GM12878 (cell line): ENCODE measurements around the gene ZMYND10. TPM values are rescaled to one million over a fixed set of nuclear protein-coding genes. Genes with fewer than 3 reads are reported as not detected.

Experiments used
- ATF7 ChIP-seq: fragments of 450-650 bp; IDR thresholded peaks from 2 replicates; pipeline ENCODE4 v1.6.1; 2016; ENCODE audit warnings: low read depth, mild to moderate bottlenecking
- BHLHE40 ChIP-seq, 2 experiments: fragments of 450-650 bp in 1 of 2; IDR thresholded peaks; 2 replicates each; pipeline ENCODE4 v1.6.1; 2011 to 2017; ENCODE audit warnings: low read depth in 2 of 2, borderline replicate concordance in 1 of 2, improper control_type of control experiment in 1 of 2, low read length in 1 of 2, mild to moderate bottlenecking in 1 of 2
- DPF2 ChIP-seq: fragments of 450-650 bp; IDR thresholded peaks from 2 replicates; pipeline ENCODE4 v1.6.1; 2017; ENCODE audit warnings: mild to moderate bottlenecking
- E2F8 ChIP-seq: fragments of 450-650 bp; IDR thresholded peaks from 2 replicates; pipeline ENCODE4 v1.6.1; 2018; ENCODE audit warnings: mild to moderate bottlenecking, low read depth, moderate library complexity; ENCODE audit not compliant: partially characterized antibody
- ESRRA ChIP-seq: IDR thresholded peaks from 2 replicates; pipeline ENCODE4 v1.6.1; 2012; ENCODE audit warnings: mild to moderate bottlenecking, low read length, improper control_type of control experiment
- GABPA ChIP-seq: IDR thresholded peaks from 2 replicates; pipeline ENCODE4 v1.6.1; 2014; ENCODE audit warnings: antibody characterized with exemption, low read depth, mild to moderate bottlenecking, inconsistent platforms
- HDGF ChIP-seq: fragments of 450-650 bp; IDR thresholded peaks from 2 replicates; pipeline ENCODE4 v1.6.1; 2016; ENCODE audit warnings: antibody characterized with exemption
- JUND ChIP-seq: IDR thresholded peaks from 2 replicates; pipeline ENCODE4 v1.6.1; 2012; ENCODE audit warnings: low read depth, mild to moderate bottlenecking, low read length, improper control_type of control experiment, moderate library complexity
- KAT2A ChIP-seq: conservative IDR thresholded peaks from 2 replicates; pipeline ENCODE4 v1.6.1; 2011; ENCODE audit warnings: low read depth, low read length; ENCODE audit not compliant: control insufficient read depth
- NFYA ChIP-seq: IDR thresholded peaks from 2 replicates; pipeline ENCODE4 v1.6.1; 2011; ENCODE audit warnings: low read depth, mild to moderate bottlenecking, low read length, improper control_type of control experiment, borderline replicate concordance
- NR2C1 ChIP-seq: fragments of 450-650 bp; IDR thresholded peaks from 2 replicates; pipeline ENCODE4 v1.6.1; 2017; ENCODE audit warnings: antibody characterized with exemption, mild to moderate bottlenecking, moderate library complexity
- PAX5 ChIP-seq: IDR thresholded peaks from 2 replicates; pipeline ENCODE4 v1.6.1; 2011; ENCODE audit warnings: low read depth, low read length, borderline replicate concordance
- POLR2AphosphoS2 ChIP-seq: IDR thresholded peaks from 2 replicates; pipeline ENCODE4 v1.6.1; 2011; ENCODE audit warnings: low read depth, mild to moderate bottlenecking, low read length, improper control_type of control experiment, moderate library complexity
- RAD21 ChIP-seq: IDR thresholded peaks from 2 replicates; pipeline ENCODE4 v1.6.1; 2011; ENCODE audit warnings: mild to moderate bottlenecking, low read depth, low read length, moderate library complexity; ENCODE audit not compliant: insufficient read depth
- RB1 ChIP-seq: fragments of 450-650 bp; formaldehyde crosslinking; IDR thresholded peaks from 2 replicates; pipeline ENCODE4 v1.6.1; 2017; ENCODE audit warnings: mild to moderate bottlenecking, borderline replicate concordance
- RUNX3 ChIP-seq: IDR thresholded peaks from 2 replicates; pipeline ENCODE4 v1.6.1; 2012; ENCODE audit warnings: low read length, inconsistent platforms
- SIX5 ChIP-seq: IDR thresholded peaks from 2 replicates; pipeline ENCODE4 v1.6.1; 2011; ENCODE audit warnings: mild to moderate bottlenecking, low read depth, low read length, moderate library complexity; ENCODE audit not compliant: severe bottlenecking
- SMC3 ChIP-seq: IDR thresholded peaks from 2 replicates; pipeline ENCODE4 v1.6.1; 2011; ENCODE audit warnings: low read length, improper control_type of control experiment, borderline replicate concordance
- ZBTB40 ChIP-seq: fragments of 450-650 bp; IDR thresholded peaks from 2 replicates; pipeline ENCODE4 v1.6.1; 2016; ENCODE audit warnings: mild to moderate bottlenecking, moderate library complexity, borderline replicate concordance
- polyA plus RNA-seq, 11 experiments: library from polyadenylated mRNA; depleted of rRNA in 4 of 11; unstranded in 6 of 11; stranded (reverse) in 5 of 11; fragments of >200 nt; fragmentation: Nextera tagmentation in 4 of 11; fragmentation: Illumina TruSeq in 1 of 11; extraction: Ambion mirVana in 4 of 11; extraction: Trizol in 1 of 11; gene quantifications; 1 replicate in 1 of 11; 2 replicates in 10 of 11; pipeline versions ENCODE4 v1.2.1 to v1.2.3, GENCODE V29; 2011 to 2016; ENCODE audit warnings: inconsistent platforms in 2 of 11, missing spikeins in 2 of 11, low read depth in 1 of 11
- total RNA-seq, 4 experiments: library from RNA; depleted of rRNA in 3 of 4; stranded (reverse); fragments of >200 nt in 3 of 4; fragmentation: Illumina TruSeq in 1 of 4; extraction: Trizol in 1 of 4; gene quantifications; 2 replicates each; pipeline versions ENCODE4 v1.2.1 to v1.2.3, GENCODE V29; 2013 to 2021
- TF ChIP-seq, protein P1 (sequence below): IDR thresholded peaks from 2 replicates; pipeline ENCODE4 v1.6.1; 2012; ENCODE audit warnings: low read depth, low read length, improper control_type of control experiment

ZMYND10 gene
- total and polyA plus RNA-seq, 10 of the 15 experiments (the other 5 are each of a cell fraction or from before 2014, with no cell fraction given): 0.11 to 1.0 (median 0.37) TPM

GRCh38 chr3:50347187-50347813 is 1.8 kb upstream of the ZMYND10 start (continued):
- TF ChIP-seq DPF2 (no peak), PAX5 (no peak), ESRRA (no peak), POLR2AphosphoS2 (no peak), E2F8 (no peak), JUND (no peak), RUNX3 (0 out of 2 replicates have a peak, but pooled peaks have one; percentile 14), BHLHE40 (IDR thresholded peaks at IDR 0.05; ENCODE audit: borderline replicate concordance in 1 of 2, low read depth in 2 of 2, low read length in 1 of 2) (no peak), HDGF (no peak), NFYA (no peak), RAD21 (peak; percentile 71), SIX5 (no peak), NR2C1 (no peak), KAT2A (no peak), RB1 (no peak), ATF7 (no peak), ZBTB40 (peak; percentile 67), GABPA (no peak), SMC3 (peak; percentile 44; the same call in 1 of the 2 replicates)
- TF ChIP-seq, protein P1, sequence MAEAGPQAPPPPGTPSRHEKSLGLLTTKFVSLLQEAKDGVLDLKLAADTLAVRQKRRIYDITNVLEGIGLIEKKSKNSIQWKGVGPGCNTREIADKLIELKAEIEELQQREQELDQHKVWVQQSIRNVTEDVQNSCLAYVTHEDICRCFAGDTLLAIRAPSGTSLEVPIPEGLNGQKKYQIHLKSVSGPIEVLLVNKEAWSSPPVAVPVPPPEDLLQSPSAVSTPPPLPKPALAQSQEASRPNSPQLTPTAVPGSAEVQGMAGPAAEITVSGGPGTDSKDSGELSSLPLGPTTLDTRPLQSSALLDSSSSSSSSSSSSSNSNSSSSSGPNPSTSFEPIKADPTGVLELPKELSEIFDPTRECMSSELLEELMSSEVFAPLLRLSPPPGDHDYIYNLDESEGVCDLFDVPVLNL: no peak
